H1 (cell line): Measurements from ENCODE around the gene TOR4A. TPM values are rescaled to one million over a fixed set of nuclear protein-coding genes. Genes with fewer than 3 reads are reported as not detected.

ENCODE experiments used
- CTCF ChIA-PET: fragments of 300-600 bp; sonication (Branson Sonifier 250); formaldehyde crosslinking; loops from one replicate; lab custom pipeline; 2021; ENCODE audit not compliant: partially characterized antibody; lab: Charles Lee
- POLR2A ChIA-PET: fragments of 300-600 bp; sonication (Branson Sonifier 250); formaldehyde crosslinking; loops from one replicate; lab custom pipeline; 2021; ENCODE audit warnings: inconsistent platforms; ENCODE audit not compliant: partially characterized antibody; lab: Charles Lee
- DNase-seq, 2 experiments: peaks; one replicate each; pipeline versions ENCODE4 v3.0.0 to v3.0.0-alpha.2; 2010 to 2022; ENCODE audit warnings: low spot score in 2 of 2, low read depth in 1 of 2, mixed read lengths in 1 of 2
- FAIRE-seq: peaks from 2 replicates; lab custom pipeline; 2011; peaks lifted over from hg19 to GRCh38; lab: Jason Lieb, UNC
- H2AFZ ChIP-seq: 2 replicates; pipeline ENCODE4 v1.8.1; 2012; ENCODE audit warnings: low read length, inconsistent platforms
- H2AK5ac ChIP-seq: 2 replicates; pipeline ENCODE4 v1.6.1; 2013; ENCODE audit warnings: low read depth, low read length
- H2BK120ac ChIP-seq: replicated peaks from 2 replicates; pipeline ENCODE3; 2013; ENCODE audit warnings: low read depth, low read length, inconsistent platforms
- H2BK12ac ChIP-seq: 2 replicates; pipeline ENCODE4 v1.6.1; 2013; ENCODE audit warnings: low read depth, low read length
- H2BK15ac ChIP-seq: 2 replicates; pipeline ENCODE4 v1.6.1; 2013; ENCODE audit warnings: low read length
- H2BK20ac ChIP-seq: 2 replicates; pipeline ENCODE4 v1.6.1; 2013; ENCODE audit warnings: low read length
- H2BK5ac ChIP-seq: 2 replicates; pipeline ENCODE4 v1.6.1; 2013; ENCODE audit warnings: low read depth, low read length
- H3K14ac ChIP-seq: 2 replicates; pipeline ENCODE4 v1.6.1; 2013; ENCODE audit warnings: inconsistent platforms; ENCODE audit not compliant: insufficient read length
- H3K18ac ChIP-seq: 2 replicates; pipeline ENCODE4 v1.6.1; 2013; ENCODE audit warnings: low read length; ENCODE audit errors: extremely low read depth
- H3K23ac ChIP-seq: 2 replicates; pipeline ENCODE4 v1.6.1; 2013; ENCODE audit warnings: inconsistent platforms; ENCODE audit not compliant: insufficient read length
- H3K23me2 ChIP-seq: 2 replicates; pipeline ENCODE4 v1.6.1; 2013; ENCODE audit warnings: low read depth, low read length
- H3K27ac ChIP-seq: 2 replicates; pipeline ENCODE4 v1.6.1; 2011; ENCODE audit warnings: low read depth, low read length, inconsistent platforms
- H3K27me3 ChIP-seq, 4 experiments: replicated peaks in 1 of 4; 1 replicate in 1 of 4; 2 replicates in 3 of 4; pipeline versions ENCODE4 v1.6.1 to v1.8.1; 2011 to 2013; ENCODE audit warnings: low read length in 3 of 4, mild to moderate bottlenecking in 3 of 4, inconsistent platforms in 2 of 4, mixed read lengths in 2 of 4, moderate library complexity in 1 of 4; ENCODE audit not compliant: control insufficient read depth in 3 of 4, insufficient read depth in 3 of 4; ENCODE audit errors: extremely low read depth in 1 of 4
- H3K36me3 ChIP-seq, 4 experiments: 2 replicates each; pipeline versions ENCODE4 v1.6.1 to v1.8.1; 2011 to 2013; ENCODE audit warnings: mild to moderate bottlenecking in 4 of 4, low read length in 3 of 4, moderate library complexity in 2 of 4, control low read depth in 1 of 4, inconsistent platforms in 1 of 4; ENCODE audit not compliant: insufficient read depth in 4 of 4, control insufficient read depth in 2 of 4
- H3K4ac ChIP-seq: replicated peaks from 2 replicates; pipeline ENCODE3; 2013; ENCODE audit warnings: low read length, low read depth, mixed read lengths, inconsistent platforms; ENCODE audit not compliant: insufficient read length
- H3K4me1 ChIP-seq, 4 experiments: replicated peaks in 1 of 4; 1 replicate in 1 of 4; 2 replicates in 3 of 4; pipeline versions ENCODE4 v1.6.1 to v1.8.1; 2011 to 2013; ENCODE audit warnings: low read length in 3 of 4, inconsistent platforms in 2 of 4, mixed read lengths in 1 of 4; ENCODE audit not compliant: insufficient read depth in 4 of 4, control insufficient read depth in 3 of 4
- H3K4me2 ChIP-seq, 2 experiments: 2 replicates each; pipeline versions ENCODE4 v1.6.1 to v1.8.1; 2011 to 2013; ENCODE audit warnings: low read depth in 2 of 2, low read length in 2 of 2, control low read depth in 1 of 2, inconsistent platforms in 1 of 2, mild to moderate bottlenecking in 1 of 2; ENCODE audit not compliant: insufficient read depth in 1 of 2
- H3K4me3 ChIP-seq, 4 experiments: fragments of 200-600, 300-600 bp in 1 of 4; sonication (generic), shearing (Covaris generic), sonication (Bioruptor Twin) in 1 of 4; 2 replicates each; pipeline versions ENCODE4 v1.5.1 to v1.8.1; 2011 to 2016; ENCODE audit warnings: low read length in 4 of 4, low read depth in 3 of 4, control low read depth in 2 of 4, inconsistent platforms in 2 of 4, mild to moderate bottlenecking in 2 of 4, mixed read lengths in 1 of 4, moderate library complexity in 1 of 4; ENCODE audit not compliant: insufficient read depth in 2 of 4; ENCODE audit errors: extremely low read depth in 1 of 4
- H3K56ac ChIP-seq: replicated peaks from 2 replicates; pipeline ENCODE3; 2013; ENCODE audit warnings: low read depth, mild to moderate bottlenecking, mixed read lengths, low read length, inconsistent platforms; ENCODE audit not compliant: insufficient read length
- H3K79me1 ChIP-seq: 2 replicates; pipeline ENCODE4 v1.6.1; 2013; ENCODE audit warnings: low read depth, low read length, control low read depth
- H3K79me2 ChIP-seq, 2 experiments: 2 replicates each; pipeline versions ENCODE4 v1.6.1 to v1.8.1; 2012 to 2013; ENCODE audit warnings: low read length in 2 of 2, mild to moderate bottlenecking in 2 of 2, inconsistent platforms in 1 of 2; ENCODE audit not compliant: insufficient read depth in 2 of 2, control insufficient read depth in 1 of 2
- H3K9ac ChIP-seq, 4 experiments: replicated peaks in 1 of 4; 1 replicate in 1 of 4; 2 replicates in 3 of 4; pipeline versions ENCODE4 v1.6.1 to v1.8.1; 2011 to 2013; ENCODE audit warnings: low read depth in 3 of 4, low read length in 3 of 4, control low read depth in 2 of 4, mild to moderate bottlenecking in 2 of 4, moderate library complexity in 2 of 4, inconsistent platforms in 1 of 4; ENCODE audit errors: extremely low read depth in 1 of 4
- H3K9me3 ChIP-seq, 2 experiments: 2 replicates each; pipeline versions ENCODE4 v1.6.1 to v1.8.1; 2012 to 2013; ENCODE audit warnings: mild to moderate bottlenecking in 2 of 2, moderate library complexity in 2 of 2, control low read depth in 1 of 2, inconsistent platforms in 1 of 2, low read depth in 1 of 2, low read length in 1 of 2, mixed read lengths in 1 of 2; ENCODE audit not compliant: insufficient read depth in 2 of 2
- H4K20me1 ChIP-seq, 2 experiments: replicated peaks in 1 of 2; 2 replicates each; pipeline versions ENCODE3 to v1.8.1; 2011 to 2013; ENCODE audit warnings: inconsistent platforms in 2 of 2, low read length in 2 of 2, mild to moderate bottlenecking in 1 of 2; ENCODE audit not compliant: insufficient read depth in 2 of 2, control insufficient read depth in 1 of 2
- H4K5ac ChIP-seq: 2 replicates; pipeline ENCODE4 v1.6.1; 2013; ENCODE audit warnings: low read length, low read depth, mixed read lengths, inconsistent platforms; ENCODE audit not compliant: insufficient read length
- H4K8ac ChIP-seq: 2 replicates; pipeline ENCODE4 v1.8.0; 2013; ENCODE audit warnings: mild to moderate bottlenecking, moderate library complexity, low read length, inconsistent platforms; ENCODE audit not compliant: insufficient read depth; ENCODE audit errors: extremely low read depth
- H4K91ac ChIP-seq: replicated peaks from 2 replicates; pipeline ENCODE3; 2013; ENCODE audit warnings: low read length, mixed read lengths, inconsistent platforms; ENCODE audit not compliant: insufficient read length
- CTCF ChIP-seq, 3 experiments: IDR thresholded peaks; 1 replicate in 2 of 3; 2 replicates in 1 of 3; pipeline versions ENCODE4 v1.5.1 to v1.6.1; 2011; ENCODE audit warnings: low read length in 3 of 3, mild to moderate bottlenecking in 3 of 3, inconsistent platforms in 2 of 3, low read depth in 1 of 3, moderate library complexity in 1 of 3; ENCODE audit not compliant: insufficient read depth in 1 of 3; ENCODE audit errors: control extremely low read depth in 1 of 3
- KDM1A ChIP-seq: fragments of 200-600, 300-600 bp; sonication (generic); IDR thresholded peaks from 2 replicates; pipeline ENCODE4 v1.7.1; 2016; ENCODE audit warnings: mild to moderate bottlenecking, low read length, borderline replicate concordance
- NRF1 ChIP-seq: IDR thresholded peaks from 2 replicates; pipeline ENCODE4 v1.6.1; 2011; ENCODE audit warnings: mild to moderate bottlenecking, low read depth, low read length, improper control_type of control experiment
- PHF8 ChIP-seq: fragments of 200-600 bp; sonication (generic); conservative IDR thresholded peaks from 2 replicates; pipeline ENCODE4 v1.7.1; 2012; ENCODE audit warnings: low read depth, mild to moderate bottlenecking, inconsistent platforms, low read length, moderate library complexity
- RNF2 ChIP-seq: fragments of 200-900, 300-1000 bp; sonication (generic); IDR thresholded peaks from 2 replicates; pipeline ENCODE4 v1.7.1; 2016; ENCODE audit warnings: borderline replicate concordance, low read depth, mild to moderate bottlenecking, antibody characterized with exemption, low read length; ENCODE audit not compliant: poor library complexity, severe bottlenecking; ENCODE audit errors: missing control alignments
- ZNF274 ChIP-seq: IDR thresholded peaks from 2 replicates; pipeline ENCODE4 v1.7.0; 2012; ENCODE audit warnings: low read length, borderline replicate concordance; ENCODE audit errors: extremely low read depth
- WGBS, 2 experiments: shearing (Covaris generic) in 1 of 2; methylation state at CpG; one replicate each; pipeline versions ENCODE4 v1.1.6 to v1.1.7; 2013 to 2015; ENCODE audit warnings: low lambda C conversion rate in 2 of 2, mixed read lengths in 2 of 2, inconsistent platforms in 1 of 2, low coverage in 1 of 2, missing lambda C conversion rate in 1 of 2; ENCODE audit not compliant: insufficient replicate concordance in 2 of 2, insufficient coverage in 1 of 2, insufficient read length in 1 of 2; ENCODE audit errors: extremely low coverage in 1 of 2, missing lambda C conversion rate in 1 of 2; 5-methylcytosine and 5-hydroxymethylcytosine counted together
- polyA plus RNA-seq, 7 experiments: library from polyadenylated mRNA; depleted of rRNA in 3 of 7; stranded (reverse) in 5 of 7; unstranded in 2 of 7; fragments of >200 nt in 5 of 7; fragments of 200-250 nt in 2 of 7; gene quantifications; 1 replicate in 5 of 7; 2 replicates in 1 of 7; 4 replicates in 1 of 7; pipeline versions ENCODE4 v1.2.1 to v1.2.3, GENCODE V29; 2011 to 2013; ENCODE audit warnings: missing spikeins in 2 of 7, mixed read lengths in 2 of 7
- total RNA-seq: library from RNA; stranded (reverse); fragmentation: NEBNext Ultra II Directional; extraction: Animal tissue kit (Norgen Biotek cat#: 25700); gene quantifications from 2 replicates; pipeline ENCODE4 v1.2.1, GENCODE V29; 2021

The TOR4A gene
- total and polyA plus RNA-seq, 2 of the 8 experiments (the other 6 are each of a cell fraction or from before 2014, with no cell fraction given): 8.4 to 9.3 TPM

GRCh38 chr9:137315581-137316011 is 38.1 kb downstream of the TOR4A start:
- Histone ChIP-seq H3K27me3 (peaks cover 0 to 4% (median 0%) of the 10 kb centered on the region in 4 experiments; a peak in 2 of 7 replicates), H3K9ac (no peak overlapping the region), H4K8ac (no peak overlapping the region), H4K5ac (no peak overlapping the region), H3K18ac (no peak overlapping the region; the same call in 1 of the 2 replicates), H3K79me2 (no peaks in the 10 kb centered on the region), H3K27ac (no peak overlapping the region), H3K23ac (no peak overlapping the region), H4K20me1 (no peaks in the 10 kb centered on the region), H2BK20ac (no peak overlapping the region), H3K4me3 (peak overlapping the region in 2 of 4 experiments; percentile 5 to 58; a peak in 3 of 8 replicates), H2BK5ac (no peak overlapping the region), H2BK15ac (no peak overlapping the region), H2BK120ac (no peak overlapping the region), H2BK12ac (no peak overlapping the region), H3K9me3 (no peaks in the 10 kb centered on the region), H3K79me1 (no peaks in the 10 kb centered on the region), H3K23me2 (no peaks in the 10 kb centered on the region; the same call in 1 of the 2 replicates), H3K14ac (no peak overlapping the region), H3K4me2 (peak overlapping the region; percentile 26 to 61; a peak in 3 of 4 replicates), H3K56ac (no peak overlapping the region), H3K36me3 (no peaks in the 10 kb centered on the region), H3K4me1 (peaks cover 0 to 28% (median 17%) of the 10 kb centered on the region in 4 experiments; a peak in 6 of 7 replicates), H3K4ac (no peak overlapping the region), H2AK5ac (no peak overlapping the region), H4K91ac (no peak overlapping the region), H2AFZ (no peak overlapping the region)
- peak in 1 of 2 experiments; percentile 52 for DNase-seq
- ChIA-PET CTCF (interaction anchor here (1.6 to 5.7 kb wide), 4 partner anchors 12 to 129 kb away, joined by 5 to 55 read pairs (median 6); partner anchors contain the start of gene NRARP), POLR2A (interaction anchor here (1.2 to 11.9 kb wide), 5 partner anchors 9 to 277 kb away, joined by 3 to 129 read pairs (median 3); partner anchors contain the start of gene NRARP)
- 63% methylated on average over 5 of the region's 18 CpGs; no CpG with 5 or more reads in 1 of the 2 experiments for whole genome bisulfite sequencing, 2 experiments
- no peak for FAIRE-seq
- TF ChIP-seq CTCF (IDR thresholded peaks at IDR 0.05; ENCODE audit: control extremely low read depth in 1 of 3, insufficient read depth in 1 of 3, low read depth in 1 of 3, low read length in 3 of 3) (no peak), ZNF274 (no peak), PHF8 (no peak), NRF1 (no peak), KDM1A (no peak), RNF2 (no peak)
